Chondrocyte (in vitro differentiated cells): ENCODE data around the gene EIF4G2. TPM values are rescaled to one million over a fixed set of nuclear protein-coding genes. Genes with fewer than 3 reads are reported as not detected.

Experiments used
- DNase-seq: peaks from one replicate; pipeline ENCODE4 v3.0.0; 2021; ENCODE audit warnings: mixed read lengths, low spot score
- H3K27ac Mint-ChIP-seq: one replicate; pipeline ENCODE4 v1.8.0; 2021; ENCODE audit warnings: mild to moderate bottlenecking, moderate library complexity, mixed read lengths; ENCODE audit not compliant: unreplicated experiment
- H3K27me3 Mint-ChIP-seq: 2 replicates; pipeline ENCODE4 v1.8.0; 2021; ENCODE audit warnings: low read depth, mixed read lengths
- H3K36me3 Mint-ChIP-seq: 2 replicates; pipeline ENCODE4 v1.8.0; 2021; ENCODE audit warnings: low read depth, mixed read lengths
- H3K4me1 Mint-ChIP-seq: 2 replicates; pipeline ENCODE4 v1.8.0; 2021; ENCODE audit warnings: low read depth, mild to moderate bottlenecking, mixed read lengths
- H3K4me3 Mint-ChIP-seq: one replicate; pipeline ENCODE4 v1.8.0; 2021; ENCODE audit warnings: mild to moderate bottlenecking, moderate library complexity, mixed read lengths; ENCODE audit not compliant: unreplicated experiment
- H3K9me3 Mint-ChIP-seq: 2 replicates; pipeline ENCODE4 v1.8.0; 2021; ENCODE audit warnings: low read depth, mixed read lengths
- CTCF ChIP-seq: fragments of 200-600 bp; sonication (generic); IDR thresholded peaks from 2 replicates; pipeline ENCODE4 v1.5.0; 2021; ENCODE audit warnings: antibody characterized with exemption, mild to moderate bottlenecking, moderate library complexity
- total RNA-seq: library from RNA; stranded (reverse); gene quantifications from 3 replicates; pipeline ENCODE4 v1.2.1, GENCODE V29; 2021

EIF4G2 gene
- total RNA-seq, 1 donor from 2014 or later: 1,058 TPM

GRCh38 chr11:10800292-10800691, 8.4 kb downstream of the EIF4G2 start:
- Mint-ChIP-seq H3K27me3 (no peaks in the 10 kb centered on the region), H3K4me1 (peaks cover 33% of the 10 kb centered on the region), H3K4me3 (no peak overlapping the region), H3K27ac (no peak overlapping the region), H3K36me3 (peaks cover 66% of the 10 kb centered on the region), H3K9me3 (no peaks in the 10 kb centered on the region)
- no peak for DNase-seq
- no peak for TF ChIP-seq CTCF

- Mint-ChIP-seq H3K9me3 (no peaks in the 10 kb centered on the region), H3K27ac (no peak overlapping the region), H3K27me3 (no peaks in the 10 kb centered on the region), H3K36me3 (peaks cover 51% of the 10 kb centered on the region), H3K4me3 (no peak overlapping the region), H3K4me1 (peaks cover 17% of the 10 kb centered on the region)
- TF ChIP-seq CTCF: no peak
- no peak for DNase-seq
These were observed 10.3 kb downstream of the EIF4G2 start for GRCh38 chr11:10798330-10798928.

- no peak overlapping the region for H3K27ac Mint-ChIP-seq
- no peak overlapping the region for H3K4me3 Mint-ChIP-seq
- no peaks in the 10 kb centered on the region for H3K27me3 Mint-ChIP-seq
- H3K36me3 Mint-ChIP-seq: peaks cover 45% of the 10 kb centered on the region
- TF ChIP-seq CTCF: no peak
- DNase-seq: no peak
- peaks cover 20% of the 10 kb centered on the region for H3K4me1 Mint-ChIP-seq
- no peaks in the 10 kb centered on the region for H3K9me3 Mint-ChIP-seq
These were observed 11.2 kb downstream of the EIF4G2 start for GRCh38 chr11:10797531-10797930.

DNA sequence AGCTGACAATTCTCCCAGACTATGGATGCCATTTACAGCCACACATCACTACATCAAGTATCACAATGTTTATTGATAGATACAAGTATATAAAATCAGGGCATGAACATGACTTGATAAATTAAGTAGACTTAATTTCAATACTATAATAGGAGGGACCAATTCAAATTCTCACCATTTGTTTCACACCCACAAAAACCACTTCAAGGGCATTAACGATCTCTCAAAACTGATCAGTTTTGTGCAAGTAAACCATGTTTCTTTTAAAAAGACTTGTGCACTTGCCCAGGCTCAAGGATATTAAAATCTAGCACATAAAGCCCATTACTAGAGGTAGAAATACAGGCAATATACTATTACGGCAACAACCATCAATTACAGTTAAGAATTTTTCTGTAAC, 11.7 kb downstream of the EIF4G2 start:
- DNase-seq: no peak
- no peak for TF ChIP-seq CTCF
- peaks cover 17% of the 10 kb centered on the region for H3K4me1 Mint-ChIP-seq
- H3K36me3 Mint-ChIP-seq: peaks cover 42% of the 10 kb centered on the region
- H3K27ac Mint-ChIP-seq: no peak overlapping the region
- H3K4me3 Mint-ChIP-seq: no peak overlapping the region
- no peaks in the 10 kb centered on the region for H3K27me3 Mint-ChIP-seq
- H3K9me3 Mint-ChIP-seq: no peaks in the 10 kb centered on the region

DNA sequence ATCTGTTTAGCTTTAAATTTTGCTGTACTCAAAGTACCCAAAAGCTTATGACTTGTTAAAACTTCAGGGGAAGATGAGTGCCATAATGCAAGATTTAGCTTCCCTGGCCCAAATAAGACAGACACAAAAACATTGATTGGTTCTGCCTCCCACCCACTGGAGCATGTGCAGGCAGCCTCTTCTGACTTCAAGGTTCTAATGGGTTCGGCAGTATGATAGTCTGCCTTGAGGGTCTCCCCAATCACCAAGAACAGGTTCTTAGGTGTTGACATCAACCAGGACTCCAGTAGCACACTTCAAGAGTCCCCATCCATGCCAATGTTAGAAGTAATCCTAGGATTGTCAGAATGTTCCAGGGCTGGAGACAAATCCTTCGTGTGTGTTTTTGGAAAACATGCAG, 12.5 kb downstream of the EIF4G2 start:
- no peak overlapping the region for H3K4me3 Mint-ChIP-seq
- H3K27me3 Mint-ChIP-seq: no peaks in the 10 kb centered on the region
- H3K27ac Mint-ChIP-seq: no peak overlapping the region
- H3K36me3 Mint-ChIP-seq: peaks cover 35% of the 10 kb centered on the region
- peaks cover 9% of the 10 kb centered on the region for H3K4me1 Mint-ChIP-seq
- H3K9me3 Mint-ChIP-seq: no peaks in the 10 kb centered on the region
- DNase-seq: no peak
- no peak for TF ChIP-seq CTCF
